Liver (tissue), 9 donors: Measurements from ENCODE around the gene DDX23. TPM values are rescaled to one million over a fixed set of nuclear protein-coding genes. Genes with fewer than 3 reads are reported as not detected.

ENCODE experiments used
- DNase-seq: peaks from one replicate; pipeline ENCODE4 v3.0.0-alpha.2; 2017; ENCODE audit warnings: low spot score
- H3K27ac ChIP-seq, 2 donors: one replicate each; pipeline ENCODE4 v1.7.0; 2013; ENCODE audit warnings: inconsistent platforms in 2 of 2, low read length in 2 of 2, control low read depth in 1 of 2, low read depth in 1 of 2, mild to moderate bottlenecking in 1 of 2
- H3K27me3 ChIP-seq, 4 donors: one replicate each; pipeline versions ENCODE4 v1.6.1 to v1.7.0; 2013; ENCODE audit warnings: low read length in 3 of 4, inconsistent platforms in 1 of 4, mild to moderate bottlenecking in 1 of 4, moderate library complexity in 1 of 4; ENCODE audit not compliant: control insufficient read depth in 4 of 4, insufficient read depth in 4 of 4
- H3K36me3 ChIP-seq, 4 donors: one replicate each; pipeline versions ENCODE4 v1.6.1 to v1.7.0; 2013; ENCODE audit warnings: low read length in 3 of 4, mild to moderate bottlenecking in 3 of 4, low read depth in 1 of 4, moderate library complexity in 1 of 4; ENCODE audit not compliant: control insufficient read depth in 4 of 4, insufficient read depth in 3 of 4
- H3K4me1 ChIP-seq, 4 donors: one replicate each; pipeline versions ENCODE4 v1.6.1 to v1.7.0; 2013; ENCODE audit warnings: low read length in 3 of 4, mild to moderate bottlenecking in 3 of 4, moderate library complexity in 1 of 4; ENCODE audit not compliant: control insufficient read depth in 4 of 4, insufficient read depth in 4 of 4
- H3K4me3 ChIP-seq, 3 donors: one replicate each; pipeline versions ENCODE4 v1.6.1 to v1.7.0; 2013; ENCODE audit warnings: low read length in 3 of 3, control low read depth in 1 of 3, low read depth in 1 of 3, mild to moderate bottlenecking in 1 of 3
- H3K9ac ChIP-seq, 2 donors: one replicate each; pipeline ENCODE4 v1.7.0; 2013; ENCODE audit warnings: low read length in 2 of 2, mild to moderate bottlenecking in 2 of 2, moderate library complexity in 2 of 2, control low read depth in 1 of 2, low read depth in 1 of 2
- H3K9me3 ChIP-seq, 4 donors: one replicate each; pipeline versions ENCODE4 v1.6.1 to v1.7.0; 2013; ENCODE audit warnings: low read length in 3 of 4; ENCODE audit not compliant: control insufficient read depth in 4 of 4
- EGR1 ChIP-seq, 2 donors: IDR thresholded peaks; 2 replicates each; pipeline ENCODE4 v1.6.1; 2016 to 2018; ENCODE audit warnings: antibody characterized with exemption in 2 of 2, low read depth in 2 of 2
- FOXA1 ChIP-seq: IDR thresholded peaks from 2 replicates; pipeline ENCODE4 v1.6.1; 2016; ENCODE audit warnings: antibody characterized with exemption
- FOXA2 ChIP-seq: IDR thresholded peaks from 2 replicates; pipeline ENCODE4 v1.6.1; 2016; ENCODE audit warnings: antibody characterized with exemption
- GABPA ChIP-seq, 2 donors: IDR thresholded peaks in 1 of 2; conservative IDR thresholded peaks in 1 of 2; 2 replicates each; pipeline ENCODE4 v1.6.1; 2016; ENCODE audit warnings: antibody characterized with exemption in 2 of 2, mild to moderate bottlenecking in 1 of 2, moderate library complexity in 1 of 2
- HNF4A ChIP-seq, 2 donors: conservative IDR thresholded peaks; 2 replicates each; pipeline ENCODE4 v1.6.1; 2016; ENCODE audit warnings: antibody characterized with exemption in 2 of 2, mild to moderate bottlenecking in 2 of 2
- HNF4G ChIP-seq: IDR thresholded peaks from 2 replicates; pipeline ENCODE4 v1.6.1; 2016; ENCODE audit warnings: antibody characterized with exemption
- JUND ChIP-seq, 2 donors: IDR thresholded peaks; 2 replicates each; pipeline ENCODE4 v1.6.1; 2016; ENCODE audit warnings: antibody characterized with exemption in 2 of 2
- NR2F2 ChIP-seq: IDR thresholded peaks from 2 replicates; pipeline ENCODE4 v1.6.1; 2016; ENCODE audit warnings: antibody characterized with exemption
- RAD21 ChIP-seq, 2 donors: IDR thresholded peaks; 2 replicates each; pipeline ENCODE4 v1.6.1; 2016; ENCODE audit warnings: antibody characterized with exemption in 2 of 2, mild to moderate bottlenecking in 2 of 2
- RXRA ChIP-seq, 2 donors: IDR thresholded peaks; 2 replicates each; pipeline ENCODE4 v1.6.1; 2017 to 2018; ENCODE audit warnings: antibody characterized with exemption in 2 of 2, mild to moderate bottlenecking in 1 of 2
- SP1 ChIP-seq: IDR thresholded peaks from 2 replicates; pipeline ENCODE4 v1.6.1; 2018; ENCODE audit warnings: antibody characterized with exemption, mild to moderate bottlenecking
- WGBS: extraction: QIAGEN DNeasy Blood & Tissue Kit; methylation state at CpG from one replicate; pipeline ENCODE4 v1.1.7; 2013; 5-methylcytosine and 5-hydroxymethylcytosine counted together
- polyA plus RNA-seq, 2 donors: library from polyadenylated mRNA; stranded (reverse) in 1 of 2; unstranded in 1 of 2; fragments of 200-250 nt in 1 of 2; fragments of >200 nt in 1 of 2; fragmentation: Nextera tagmentation in 1 of 2; extraction: Ambion mirVana in 1 of 2; gene quantifications; one replicate each; pipeline versions ENCODE4 v1.2.1 to v1.2.3, GENCODE V29; 2013 to 2015
- total RNA-seq, 2 donors: library from RNA; depleted of rRNA; stranded (reverse); fragments of >200 nt; gene quantifications; one replicate each; pipeline ENCODE4 v1.2.3, GENCODE V29; 2014
- TF ChIP-seq, protein P1 (sequence below): fragments of 150-350 bp; IDR thresholded peaks from 2 replicates; pipeline ENCODE4 v1.5.1; 2017; ENCODE audit warnings: improper control_type of control experiment, low read depth, low read length; ENCODE audit not compliant: missing input control
- TF ChIP-seq, protein P2 (sequence below): IDR thresholded peaks from 2 replicates; pipeline ENCODE4 v1.6.1; 2016; ENCODE audit warnings: antibody characterized with exemption, mild to moderate bottlenecking
- TF ChIP-seq, protein P3 (sequence below): IDR thresholded peaks from 2 replicates; pipeline ENCODE4 v1.6.1; 2016; ENCODE audit warnings: antibody characterized with exemption
- TF ChIP-seq, protein P4 (sequence below): IDR thresholded peaks from 2 replicates; pipeline ENCODE4 v1.6.1; 2016; ENCODE audit warnings: antibody characterized with exemption
- donor health status: healthy.
- donor health status: healthy.
- donor health status: healthy.
- donor health status: healthy.
- donor health status: healthy.

Gene DDX23
- total and polyA plus RNA-seq, 4 donors = 16.9 to 60.6 (median 29.7) TPM

DNA sequence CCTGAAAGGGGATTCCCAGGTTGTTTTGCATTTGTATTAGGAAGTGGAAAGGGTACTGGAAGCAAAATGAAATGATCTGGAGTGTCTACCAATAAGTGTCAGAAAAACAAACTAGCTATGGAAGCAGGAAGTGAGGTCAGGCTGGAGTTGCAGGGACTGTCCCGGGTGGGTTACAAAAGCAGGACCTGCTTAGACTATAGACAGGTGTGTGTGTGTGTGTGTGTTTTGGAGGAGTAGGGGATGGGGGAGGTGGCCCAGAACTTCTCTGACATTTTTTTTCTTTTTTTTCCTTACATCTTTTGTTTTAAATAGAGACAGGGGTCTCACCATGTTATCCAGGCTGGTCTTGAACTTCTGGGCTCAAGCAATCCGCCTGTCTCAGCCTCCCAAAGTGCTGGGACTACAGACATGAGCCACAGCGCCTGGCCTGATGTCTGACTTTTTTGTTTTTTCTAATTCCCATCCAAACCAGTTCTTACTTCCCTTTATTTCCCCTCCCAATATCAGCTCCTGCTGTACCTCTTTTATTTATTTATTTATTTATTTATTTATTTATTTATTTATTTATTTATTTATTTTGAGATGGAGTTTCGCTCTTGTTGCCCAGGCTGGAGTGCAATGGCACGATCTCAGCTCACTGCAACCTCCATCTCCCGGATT, 14.2 kb upstream of the DDX23 start:
- Histone ChIP-seq H3K27ac (peak overlapping the region; percentile 90 to 94), H3K4me3 (peak overlapping the region in 2 of 3 donors; percentile 63 to 72), H3K27me3 (no peaks in the 10 kb centered on the region), H3K4me1 (peaks cover 5 to 49% (median 22%) of the 10 kb centered on the region in 4 donors), H3K36me3 (peaks cover 0 to 15% (median 11%) of the 10 kb centered on the region in 4 donors), H3K9ac (peak overlapping the region in 1 of 2 donors; percentile 70), H3K9me3 (no peaks in the 10 kb centered on the region)
- 55% methylated on average over 6 of the region's 6 CpGs for WGBS
- TF ChIP-seq GABPA (IDR thresholded peaks at IDR 0.05 in 1 of 2, conservative IDR thresholded peaks at IDR 0.05 in 1 of 2) = peak in 1 of 2 donors; percentile 40
- peak; percentile 53 for TF ChIP-seq SP1
- TF ChIP-seq JUND (IDR thresholded peaks at IDR 0.05) = peak in 1 of 2 donors; percentile 27
- TF ChIP-seq, protein P1, sequence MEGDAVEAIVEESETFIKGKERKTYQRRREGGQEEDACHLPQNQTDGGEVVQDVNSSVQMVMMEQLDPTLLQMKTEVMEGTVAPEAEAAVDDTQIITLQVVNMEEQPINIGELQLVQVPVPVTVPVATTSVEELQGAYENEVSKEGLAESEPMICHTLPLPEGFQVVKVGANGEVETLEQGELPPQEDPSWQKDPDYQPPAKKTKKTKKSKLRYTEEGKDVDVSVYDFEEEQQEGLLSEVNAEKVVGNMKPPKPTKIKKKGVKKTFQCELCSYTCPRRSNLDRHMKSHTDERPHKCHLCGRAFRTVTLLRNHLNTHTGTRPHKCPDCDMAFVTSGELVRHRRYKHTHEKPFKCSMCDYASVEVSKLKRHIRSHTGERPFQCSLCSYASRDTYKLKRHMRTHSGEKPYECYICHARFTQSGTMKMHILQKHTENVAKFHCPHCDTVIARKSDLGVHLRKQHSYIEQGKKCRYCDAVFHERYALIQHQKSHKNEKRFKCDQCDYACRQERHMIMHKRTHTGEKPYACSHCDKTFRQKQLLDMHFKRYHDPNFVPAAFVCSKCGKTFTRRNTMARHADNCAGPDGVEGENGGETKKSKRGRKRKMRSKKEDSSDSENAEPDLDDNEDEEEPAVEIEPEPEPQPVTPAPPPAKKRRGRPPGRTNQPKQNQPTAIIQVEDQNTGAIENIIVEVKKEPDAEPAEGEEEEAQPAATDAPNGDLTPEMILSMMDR = no peak
- TF ChIP-seq, protein P2, sequence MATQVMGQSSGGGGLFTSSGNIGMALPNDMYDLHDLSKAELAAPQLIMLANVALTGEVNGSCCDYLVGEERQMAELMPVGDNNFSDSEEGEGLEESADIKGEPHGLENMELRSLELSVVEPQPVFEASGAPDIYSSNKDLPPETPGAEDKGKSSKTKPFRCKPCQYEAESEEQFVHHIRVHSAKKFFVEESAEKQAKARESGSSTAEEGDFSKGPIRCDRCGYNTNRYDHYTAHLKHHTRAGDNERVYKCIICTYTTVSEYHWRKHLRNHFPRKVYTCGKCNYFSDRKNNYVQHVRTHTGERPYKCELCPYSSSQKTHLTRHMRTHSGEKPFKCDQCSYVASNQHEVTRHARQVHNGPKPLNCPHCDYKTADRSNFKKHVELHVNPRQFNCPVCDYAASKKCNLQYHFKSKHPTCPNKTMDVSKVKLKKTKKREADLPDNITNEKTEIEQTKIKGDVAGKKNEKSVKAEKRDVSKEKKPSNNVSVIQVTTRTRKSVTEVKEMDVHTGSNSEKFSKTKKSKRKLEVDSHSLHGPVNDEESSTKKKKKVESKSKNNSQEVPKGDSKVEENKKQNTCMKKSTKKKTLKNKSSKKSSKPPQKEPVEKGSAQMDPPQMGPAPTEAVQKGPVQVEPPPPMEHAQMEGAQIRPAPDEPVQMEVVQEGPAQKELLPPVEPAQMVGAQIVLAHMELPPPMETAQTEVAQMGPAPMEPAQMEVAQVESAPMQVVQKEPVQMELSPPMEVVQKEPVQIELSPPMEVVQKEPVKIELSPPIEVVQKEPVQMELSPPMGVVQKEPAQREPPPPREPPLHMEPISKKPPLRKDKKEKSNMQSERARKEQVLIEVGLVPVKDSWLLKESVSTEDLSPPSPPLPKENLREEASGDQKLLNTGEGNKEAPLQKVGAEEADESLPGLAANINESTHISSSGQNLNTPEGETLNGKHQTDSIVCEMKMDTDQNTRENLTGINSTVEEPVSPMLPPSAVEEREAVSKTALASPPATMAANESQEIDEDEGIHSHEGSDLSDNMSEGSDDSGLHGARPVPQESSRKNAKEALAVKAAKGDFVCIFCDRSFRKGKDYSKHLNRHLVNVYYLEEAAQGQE = no peak
- DNase-seq = no peak

DNA sequence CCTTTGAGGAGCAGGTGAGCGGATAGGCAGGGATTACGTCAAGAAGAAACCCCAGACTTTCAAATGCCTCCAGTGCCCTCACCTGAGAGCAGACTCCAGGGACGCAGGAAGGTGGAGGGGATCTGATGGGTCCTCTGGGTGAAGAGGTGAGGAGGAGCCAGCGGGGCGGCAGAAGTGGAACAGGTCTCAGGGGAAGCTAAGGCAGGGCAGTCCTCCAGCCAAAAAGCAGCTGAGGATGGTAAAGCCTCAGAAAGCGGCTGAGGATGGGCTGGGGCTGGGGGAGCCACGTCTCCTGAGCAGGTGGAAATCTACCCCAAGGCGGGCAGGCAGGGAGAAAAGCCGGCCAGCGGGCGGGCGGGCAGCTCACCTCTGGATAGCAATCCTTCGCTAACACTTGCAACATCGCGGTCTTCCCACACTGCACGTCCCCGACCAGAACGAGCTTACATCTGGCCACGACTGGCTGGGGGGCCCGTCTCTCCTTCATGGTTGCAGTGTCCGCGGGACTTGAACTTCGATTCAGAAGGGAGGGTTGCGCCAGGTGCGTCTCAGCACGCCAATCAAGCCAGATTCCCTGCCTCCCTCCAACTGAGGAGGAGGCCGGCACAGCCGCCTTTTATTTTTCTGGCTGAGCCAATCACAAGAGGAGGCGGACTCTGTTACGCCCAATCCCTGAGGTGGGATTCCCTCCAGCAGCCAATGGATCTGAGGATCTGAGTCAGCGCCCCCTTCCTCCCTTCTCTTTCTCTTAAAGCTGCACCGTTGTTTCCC, 13.5 kb upstream of the DDX23 start, which contains the start of gene RND1:
RND1 (minus strand) TSS at position 590 of the 771 bp plus-strand sequence; CDS start at position 487, 103 bp downstream.
- DNase-seq = peak; percentile 78
- no peaks in the 10 kb centered on the region for H3K9me3 ChIP-seq
- no peaks in the 10 kb centered on the region for H3K27me3 ChIP-seq
- H3K36me3 ChIP-seq = peaks cover 0 to 22% (median 15%) of the 10 kb centered on the region in 4 donors
- peak within 1 kb of the TSS; percentile 63 to 78 (median 72) for H3K4me3 ChIP-seq
- H3K27ac ChIP-seq = peak within 1 kb of the TSS; percentile 90 to 94
- peak within 1 kb of the TSS; percentile 83 to 84 for H3K9ac ChIP-seq
- H3K4me1 ChIP-seq = peaks cover 5 to 50% (median 22%) of the 10 kb centered on the region in 4 donors
- under 1% methylated on average over 32 of the region's 32 CpGs for WGBS
- peak; percentile 71 to 78 for TF ChIP-seq JUND (IDR thresholded peaks at IDR 0.05)
- TF ChIP-seq, protein P3, sequence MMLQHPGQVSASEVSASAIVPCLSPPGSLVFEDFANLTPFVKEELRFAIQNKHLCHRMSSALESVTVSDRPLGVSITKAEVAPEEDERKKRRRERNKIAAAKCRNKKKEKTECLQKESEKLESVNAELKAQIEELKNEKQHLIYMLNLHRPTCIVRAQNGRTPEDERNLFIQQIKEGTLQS = no peak
- TF ChIP-seq RAD21 (IDR thresholded peaks at IDR 0.05) = peak in 1 of 2 donors; percentile 15
- TF ChIP-seq NR2F2 = no peak
- TF ChIP-seq, protein P1 = no peak
- TF ChIP-seq HNF4A (conservative IDR thresholded peaks at IDR 0.05) = peak; percentile 28 to 31
- TF ChIP-seq EGR1 (IDR thresholded peaks at IDR 0.05; ENCODE audit: low read depth in 2 of 2) = peak in 1 of 2 donors; percentile 46
- TF ChIP-seq, protein P4, sequence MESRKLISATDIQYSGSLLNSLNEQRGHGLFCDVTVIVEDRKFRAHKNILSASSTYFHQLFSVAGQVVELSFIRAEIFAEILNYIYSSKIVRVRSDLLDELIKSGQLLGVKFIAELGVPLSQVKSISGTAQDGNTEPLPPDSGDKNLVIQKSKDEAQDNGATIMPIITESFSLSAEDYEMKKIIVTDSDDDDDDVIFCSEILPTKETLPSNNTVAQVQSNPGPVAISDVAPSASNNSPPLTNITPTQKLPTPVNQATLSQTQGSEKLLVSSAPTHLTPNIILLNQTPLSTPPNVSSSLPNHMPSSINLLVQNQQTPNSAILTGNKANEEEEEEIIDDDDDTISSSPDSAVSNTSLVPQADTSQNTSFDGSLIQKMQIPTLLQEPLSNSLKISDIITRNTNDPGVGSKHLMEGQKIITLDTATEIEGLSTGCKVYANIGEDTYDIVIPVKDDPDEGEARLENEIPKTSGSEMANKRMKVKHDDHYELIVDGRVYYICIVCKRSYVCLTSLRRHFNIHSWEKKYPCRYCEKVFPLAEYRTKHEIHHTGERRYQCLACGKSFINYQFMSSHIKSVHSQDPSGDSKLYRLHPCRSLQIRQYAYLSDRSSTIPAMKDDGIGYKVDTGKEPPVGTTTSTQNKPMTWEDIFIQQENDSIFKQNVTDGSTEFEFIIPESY = no peak
- TF ChIP-seq FOXA2 = no peak
- TF ChIP-seq RXRA (IDR thresholded peaks at IDR 0.05) = peak in 1 of 2 donors; percentile 40
- TF ChIP-seq, protein P2 = peak; percentile 96
- TF ChIP-seq HNF4G = no peak
- peak; percentile 93 for TF ChIP-seq SP1
- no peak for TF ChIP-seq FOXA1
